Measurements from ENCODE around the gene HOATZ.

The HOATZ gene

DNA sequence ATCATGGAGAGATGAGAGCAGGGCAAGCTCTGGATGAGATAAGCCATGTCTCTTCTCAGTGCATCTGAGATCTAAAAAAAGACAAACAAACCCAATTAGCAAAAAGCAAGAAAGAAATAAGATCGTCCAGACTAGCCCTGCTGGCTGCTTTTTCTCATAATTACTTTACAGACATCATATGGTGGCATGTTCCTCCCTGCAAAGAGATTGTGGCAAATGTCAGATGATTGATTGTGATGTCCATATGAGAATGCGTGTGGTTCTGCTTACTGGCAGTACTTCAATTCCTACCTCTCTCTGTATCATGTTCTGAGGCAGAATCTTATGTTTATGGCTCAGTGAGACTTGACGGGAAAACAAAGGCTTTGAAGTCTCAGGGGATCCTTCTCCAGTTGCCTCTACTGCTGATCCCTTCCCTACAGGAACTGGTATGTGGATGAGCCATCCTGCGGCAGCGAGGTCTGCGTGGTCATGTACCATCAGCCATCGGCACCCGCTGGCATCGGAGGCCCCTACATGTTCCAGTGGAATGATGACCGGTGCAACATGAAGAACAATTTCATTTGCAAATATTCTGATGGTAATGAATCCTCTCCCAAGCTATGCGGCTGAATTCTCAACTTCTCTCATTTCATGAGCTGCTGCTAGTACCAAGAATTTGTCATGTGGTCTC is 34.8 kb downstream of the HOATZ start:
- Mint-ChIP-seq H3K36me3 (ENCODE audit: low read depth) (no peaks in the 10 kb centered on the region), H3K27me3 (ENCODE audit: low read depth) (peaks cover 27% of the 10 kb centered on the region), H3K27ac (no peak overlapping the region), H3K4me3 (no peak overlapping the region), H3K4me1 (ENCODE audit: low read depth) (no peaks in the 10 kb centered on the region), H3K9me3 (no peaks in the 10 kb centered on the region)

DNA sequence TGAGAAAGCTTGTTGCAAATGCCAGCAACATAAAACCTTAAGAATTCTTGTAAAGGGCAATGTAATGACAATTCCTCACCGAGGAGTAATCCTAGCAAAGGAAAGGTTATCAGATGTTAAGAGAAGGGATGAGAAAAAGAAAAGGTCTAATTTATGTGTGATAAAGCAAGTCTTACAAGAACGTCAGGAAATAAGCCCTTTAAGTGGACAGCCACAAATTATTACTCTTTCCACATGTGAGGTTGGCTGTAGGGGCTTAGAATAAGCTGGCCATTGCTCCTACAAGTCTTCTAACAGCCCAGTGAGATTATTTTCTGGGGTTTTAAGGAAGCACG is 35.3 kb downstream of the HOATZ start:
- no peak overlapping the region for H3K4me3 Mint-ChIP-seq

DNA sequence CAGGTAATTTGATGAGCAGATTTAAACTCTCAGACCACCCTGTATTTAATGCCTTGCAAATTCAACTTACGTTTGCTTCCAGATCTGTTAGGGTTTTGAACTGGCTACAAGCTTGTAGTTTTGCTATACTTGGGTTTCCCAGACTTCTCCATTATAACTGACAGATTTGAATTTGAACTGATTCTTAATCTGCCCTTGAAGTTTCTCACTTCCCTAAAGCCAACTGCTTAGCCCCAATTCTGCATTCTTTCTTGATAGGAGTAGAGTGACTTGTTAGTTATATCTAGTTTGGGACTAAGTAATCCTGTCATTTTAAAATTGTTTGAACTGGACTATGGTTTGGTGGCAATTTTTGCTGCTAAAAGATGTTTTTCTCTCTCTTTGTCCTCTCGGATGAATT is 35.7 kb downstream of the HOATZ start:
- Mint-ChIP-seq H3K4me1 (ENCODE audit: low read depth) (no peaks in the 10 kb centered on the region), H3K27ac (no peak overlapping the region), H3K9me3 (peaks cover 1% of the 10 kb centered on the region), H3K36me3 (ENCODE audit: low read depth) (peaks cover under 1% of the 10 kb centered on the region), H3K4me3 (no peak overlapping the region), H3K27me3 (ENCODE audit: low read depth) (peaks cover 21% of the 10 kb centered on the region)

More for the DNA sequence above, 35.3 kb downstream of the HOATZ start:
- no peaks in the 10 kb centered on the region for H3K4me1 Mint-ChIP-seq (ENCODE audit: low read depth)
- H3K36me3 Mint-ChIP-seq (ENCODE audit: low read depth): no peaks in the 10 kb centered on the region
- H3K9me3 Mint-ChIP-seq: no peaks in the 10 kb centered on the region
- H3K27ac Mint-ChIP-seq: no peak overlapping the region
- peaks cover 25% of the 10 kb centered on the region for H3K27me3 Mint-ChIP-seq (ENCODE audit: low read depth)

DNA sequence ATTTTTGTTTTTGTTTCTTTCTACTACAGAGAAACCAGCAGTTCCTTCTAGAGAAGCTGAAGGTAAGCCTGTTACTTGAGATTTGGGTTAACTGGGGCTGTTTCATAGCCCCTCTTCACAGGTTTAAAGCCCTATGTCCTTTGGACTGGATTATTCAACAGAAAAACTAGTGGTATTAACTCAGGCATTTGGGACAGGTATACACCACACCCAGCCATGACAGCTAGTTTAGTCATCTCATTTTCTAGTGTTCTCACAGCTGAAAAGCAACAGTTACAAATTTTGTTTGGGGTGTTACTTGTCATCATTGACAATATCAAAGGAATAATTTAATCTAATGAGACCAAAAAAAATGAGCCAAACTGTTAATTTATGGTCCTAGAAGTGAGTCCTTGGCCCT is 40.0 kb downstream of the HOATZ start:
- H3K4me1 Mint-ChIP-seq (ENCODE audit: low read depth): no peaks in the 10 kb centered on the region

DNA sequence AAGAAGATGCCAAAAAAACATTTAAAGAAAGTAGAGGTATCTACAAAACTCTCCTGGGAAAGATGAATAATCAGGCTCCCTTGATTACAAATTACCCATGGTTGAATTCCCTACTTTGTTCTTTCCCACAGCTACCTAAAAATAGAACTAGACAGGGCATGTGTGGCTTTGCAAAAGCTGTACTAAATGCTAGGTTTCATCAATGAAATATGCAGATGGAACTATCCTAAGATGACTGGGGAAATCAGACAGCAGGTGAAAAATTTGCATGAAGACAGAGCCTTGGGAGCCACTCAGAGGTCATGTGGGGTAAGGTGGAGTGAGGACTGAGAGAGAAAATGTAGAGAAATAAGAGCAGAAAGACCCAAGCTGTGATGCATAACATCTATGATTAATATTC is 40.7 kb downstream of the HOATZ start:
- H3K9me3 Mint-ChIP-seq: peaks cover 3% of the 10 kb centered on the region
- H3K36me3 Mint-ChIP-seq (ENCODE audit: low read depth): peaks cover 5% of the 10 kb centered on the region
- no peak overlapping the region for H3K4me3 Mint-ChIP-seq
- H3K4me1 Mint-ChIP-seq (ENCODE audit: low read depth): no peaks in the 10 kb centered on the region
- H3K27me3 Mint-ChIP-seq (ENCODE audit: low read depth): peaks cover 9% of the 10 kb centered on the region
- no peak overlapping the region for H3K27ac Mint-ChIP-seq

More for the DNA sequence above, 40.0 kb downstream of the HOATZ start:
- Mint-ChIP-seq H3K27me3 (ENCODE audit: low read depth) (peaks cover 12% of the 10 kb centered on the region), H3K36me3 (ENCODE audit: low read depth) (peaks cover 5% of the 10 kb centered on the region), H3K9me3 (peaks cover 3% of the 10 kb centered on the region), H3K27ac (no peak overlapping the region), H3K4me3 (no peak overlapping the region)

DNA sequence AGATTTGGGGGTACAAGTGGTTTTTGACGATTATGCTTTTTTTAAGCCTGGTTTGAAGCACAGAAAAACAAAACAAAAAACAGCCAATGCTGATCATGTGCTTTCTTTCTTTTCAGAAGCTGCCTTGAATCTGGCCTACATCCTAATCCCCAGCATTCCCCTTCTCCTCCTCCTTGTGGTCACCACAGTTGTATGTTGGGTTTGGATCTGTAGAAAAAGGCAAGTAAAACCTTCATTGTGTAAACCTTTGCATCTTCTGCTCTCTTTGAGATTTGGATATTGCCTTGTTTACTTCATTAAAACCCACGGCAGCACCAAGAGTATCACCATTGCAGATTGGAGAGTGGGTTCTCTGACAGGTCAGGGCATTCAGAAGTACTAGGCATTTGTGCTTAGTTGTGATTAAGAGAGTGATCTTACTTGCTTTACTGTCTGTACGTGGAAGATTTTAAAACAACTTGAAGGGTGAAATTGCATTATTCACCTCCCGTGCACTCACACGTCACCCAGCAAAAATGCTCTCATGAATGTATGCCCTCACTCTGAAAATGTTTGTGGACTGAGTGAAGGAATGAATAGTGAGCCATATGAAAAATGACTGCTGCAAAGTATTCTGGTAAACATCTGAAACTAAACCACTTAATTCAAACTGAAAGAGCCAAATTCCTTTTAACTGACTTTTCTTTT is 43.0 kb downstream of the HOATZ start:
- Mint-ChIP-seq H3K4me1 (ENCODE audit: low read depth) (no peaks in the 10 kb centered on the region), H3K9me3 (peaks cover 3% of the 10 kb centered on the region), H3K36me3 (ENCODE audit: low read depth) (peaks cover 5% of the 10 kb centered on the region), H3K27ac (no peak overlapping the region), H3K4me3 (no peak overlapping the region), H3K27me3 (ENCODE audit: low read depth) (peaks cover 8% of the 10 kb centered on the region)

DNA sequence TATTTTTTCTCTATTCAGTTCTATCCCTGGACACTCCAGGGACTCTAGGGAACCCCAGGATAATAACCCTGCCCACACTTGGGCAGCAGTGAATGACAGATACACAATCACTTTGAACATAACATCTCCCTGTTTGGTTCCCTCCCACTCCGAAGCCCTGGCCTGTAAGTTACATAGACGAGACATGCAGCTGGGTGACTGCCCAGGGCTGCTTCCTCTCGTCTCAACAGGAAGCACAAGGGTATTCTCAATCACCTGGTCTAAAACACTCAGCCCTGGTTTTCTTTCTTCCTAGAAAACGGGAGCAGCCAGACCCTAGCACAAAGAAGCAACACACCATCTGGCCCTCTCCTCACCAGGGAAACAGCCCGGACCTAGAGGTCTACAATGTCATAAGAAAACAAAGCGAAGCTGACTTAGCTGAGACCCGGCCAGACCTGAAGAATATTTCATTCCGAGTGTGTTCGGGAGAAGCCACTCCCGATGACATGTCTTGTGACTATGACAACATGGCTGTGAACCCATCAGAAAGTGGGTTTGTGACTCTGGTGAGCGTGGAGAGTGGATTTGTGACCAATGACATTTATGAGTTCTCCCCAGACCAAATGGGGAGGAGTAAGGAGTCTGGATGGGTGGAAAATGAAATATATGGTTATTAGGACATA is 45.4 kb downstream of the HOATZ start:
- no peak overlapping the region for H3K27ac Mint-ChIP-seq
- peaks cover 5% of the 10 kb centered on the region for H3K36me3 Mint-ChIP-seq (ENCODE audit: low read depth)
- no peaks in the 10 kb centered on the region for H3K4me1 Mint-ChIP-seq (ENCODE audit: low read depth)
- H3K4me3 Mint-ChIP-seq: no peak overlapping the region
- peaks cover 3% of the 10 kb centered on the region for H3K9me3 Mint-ChIP-seq
- H3K27me3 Mint-ChIP-seq (ENCODE audit: low read depth): peaks cover 4% of the 10 kb centered on the region

DNA sequence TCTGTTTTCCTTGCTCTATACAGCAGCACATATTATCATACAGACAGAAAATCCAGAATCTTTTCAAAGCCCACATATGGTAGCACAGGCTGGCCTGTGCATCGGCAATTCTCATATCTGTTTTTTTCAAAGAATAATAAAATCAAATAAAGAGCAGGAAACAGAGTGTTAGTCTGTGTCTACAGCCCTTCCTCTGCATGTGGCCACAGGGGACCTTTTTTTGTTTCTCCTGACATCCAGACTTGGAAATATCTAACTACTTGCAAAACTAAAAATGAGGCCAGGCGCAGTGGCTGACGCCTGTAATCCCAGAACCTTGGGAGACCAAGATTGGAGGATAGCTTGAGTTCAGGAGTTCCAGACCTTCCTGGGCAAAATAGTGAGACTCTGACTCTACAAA is 46.2 kb downstream of the HOATZ start:
- H3K27ac Mint-ChIP-seq: no peak overlapping the region
- H3K27me3 Mint-ChIP-seq (ENCODE audit: low read depth): peaks cover 4% of the 10 kb centered on the region
- H3K4me3 Mint-ChIP-seq: no peak overlapping the region
- H3K36me3 Mint-ChIP-seq (ENCODE audit: low read depth): peaks cover 2% of the 10 kb centered on the region
- no peaks in the 10 kb centered on the region for H3K9me3 Mint-ChIP-seq
- peaks cover 4% of the 10 kb centered on the region for H3K4me1 Mint-ChIP-seq (ENCODE audit: low read depth)

DNA sequence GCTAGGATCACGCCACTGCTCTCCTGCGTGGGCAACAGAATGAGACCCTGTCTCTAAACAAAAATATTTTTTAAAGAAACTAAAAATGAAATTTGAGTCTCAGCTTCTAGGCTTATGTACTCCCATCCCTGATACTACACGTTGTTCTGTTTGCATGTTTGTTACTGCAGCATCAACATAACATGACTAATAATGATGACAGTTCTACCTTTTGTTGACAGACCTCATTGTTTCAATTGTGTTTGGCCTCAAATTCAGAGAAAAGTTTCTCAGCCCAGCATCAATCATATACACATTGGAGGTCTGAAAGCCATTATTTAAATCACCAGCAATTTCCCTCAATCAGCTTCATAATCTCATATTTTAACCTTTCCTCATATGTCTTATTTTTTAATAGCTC is 46.7 kb downstream of the HOATZ start:
- Mint-ChIP-seq H3K27me3 (ENCODE audit: low read depth) (peaks cover 4% of the 10 kb centered on the region), H3K27ac (no peak overlapping the region), H3K4me1 (ENCODE audit: low read depth) (peaks cover 4% of the 10 kb centered on the region), H3K9me3 (no peaks in the 10 kb centered on the region), H3K36me3 (ENCODE audit: low read depth) (peaks cover 2% of the 10 kb centered on the region), H3K4me3 (no peak overlapping the region)

DNA sequence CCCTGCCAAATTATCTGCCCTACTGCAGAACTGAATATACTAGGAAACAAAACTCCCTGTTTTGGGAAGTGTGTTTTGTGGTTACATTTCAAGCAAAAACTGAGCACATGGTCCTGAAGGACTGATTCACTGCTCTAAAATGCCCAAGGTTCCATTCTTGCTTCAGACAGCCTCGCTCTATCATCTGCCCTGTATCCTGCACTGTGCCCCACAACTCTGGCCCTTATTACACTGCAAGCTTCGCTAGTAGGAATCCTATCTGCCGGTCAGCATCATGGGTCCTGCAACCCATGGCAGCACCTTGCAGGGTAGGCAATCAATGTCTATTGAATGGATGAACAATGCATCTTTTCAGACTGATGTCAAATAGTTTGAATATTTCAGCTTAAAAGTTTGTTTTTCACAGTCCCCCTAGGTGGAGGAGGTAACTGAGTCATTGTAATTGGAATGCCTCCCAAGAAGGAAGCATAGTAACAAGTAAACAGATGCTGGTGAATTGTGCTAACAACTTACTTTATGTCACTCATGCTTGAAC is 47.3 kb downstream of the HOATZ start:
- peaks cover 4% of the 10 kb centered on the region for H3K4me1 Mint-ChIP-seq (ENCODE audit: low read depth)
- no peak overlapping the region for H3K4me3 Mint-ChIP-seq
- H3K36me3 Mint-ChIP-seq (ENCODE audit: low read depth): peaks cover 2% of the 10 kb centered on the region
- peaks cover 4% of the 10 kb centered on the region for H3K27me3 Mint-ChIP-seq (ENCODE audit: low read depth)
- no peaks in the 10 kb centered on the region for H3K9me3 Mint-ChIP-seq
- no peak overlapping the region for H3K27ac Mint-ChIP-seq

DNA sequence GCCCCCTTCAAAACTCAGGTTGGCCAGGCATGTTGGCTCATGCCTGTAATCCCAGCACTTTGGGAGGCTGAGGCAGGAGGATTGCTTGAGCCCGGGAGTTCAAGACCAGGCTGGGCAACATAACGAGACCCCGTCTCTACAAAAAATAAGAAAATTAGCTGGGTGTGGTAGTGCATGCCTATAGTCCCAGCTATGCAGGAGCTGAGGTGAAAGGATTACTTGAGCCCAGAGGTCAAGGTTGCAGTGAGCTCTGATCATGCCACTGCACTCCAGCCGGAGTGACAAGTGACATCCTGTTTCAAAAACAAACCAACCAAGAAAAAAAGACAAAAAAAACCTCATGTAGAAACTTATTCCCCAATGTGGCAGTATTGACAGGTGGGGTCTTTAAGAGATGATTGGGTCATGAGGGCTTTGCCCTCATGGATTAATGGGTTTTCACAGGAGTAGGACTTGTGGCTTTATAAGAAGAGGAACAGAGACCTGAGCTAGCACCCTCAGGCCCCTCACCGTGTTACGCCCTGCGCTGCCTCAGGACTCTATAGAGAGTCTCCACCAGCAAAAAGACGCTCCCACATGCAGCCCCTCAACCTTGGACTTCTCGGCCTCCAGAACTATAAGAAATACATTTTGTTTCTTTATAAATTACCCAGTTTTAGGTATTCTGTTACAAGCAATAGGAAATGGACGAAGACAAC is 48.3 kb downstream of the HOATZ start:
- no peaks in the 10 kb centered on the region for H3K9me3 Mint-ChIP-seq
- H3K27ac Mint-ChIP-seq: no peak overlapping the region
- no peaks in the 10 kb centered on the region for H3K36me3 Mint-ChIP-seq (ENCODE audit: low read depth)
- peaks cover 4% of the 10 kb centered on the region for H3K4me1 Mint-ChIP-seq (ENCODE audit: low read depth)
- H3K27me3 Mint-ChIP-seq (ENCODE audit: low read depth): peaks cover 4% of the 10 kb centered on the region
- H3K4me3 Mint-ChIP-seq: no peak overlapping the region

DNA sequence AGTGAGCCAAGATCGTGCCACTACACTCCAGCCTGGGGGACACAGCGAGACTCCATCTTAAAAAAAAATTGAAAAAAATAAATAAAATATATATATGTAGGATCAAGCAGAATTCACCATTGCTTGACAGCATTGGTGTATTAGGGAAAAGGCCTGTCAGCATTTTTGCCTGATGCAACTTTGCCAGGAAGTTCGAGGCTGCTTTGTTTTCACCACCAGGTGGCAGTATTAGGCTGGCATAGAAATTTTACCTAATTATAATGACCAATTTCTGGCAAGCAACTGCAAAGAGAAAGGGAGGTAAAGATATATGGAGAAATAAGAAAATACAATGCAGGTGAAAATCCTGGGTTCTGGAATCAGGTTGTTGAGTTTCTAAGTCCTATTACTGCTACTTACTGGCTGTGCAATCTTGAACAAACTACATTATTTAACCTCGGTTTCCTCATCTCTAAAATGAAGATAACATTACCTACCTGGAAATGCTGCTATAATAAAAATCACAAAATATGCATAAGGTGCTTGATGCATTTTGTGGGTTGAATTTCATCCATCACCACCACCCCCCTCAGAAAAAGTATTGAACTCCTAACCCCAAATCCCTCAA is 50.6 kb downstream of the HOATZ start:
- H3K27ac Mint-ChIP-seq: no peak overlapping the region
- H3K27me3 Mint-ChIP-seq (ENCODE audit: low read depth): peaks cover 10% of the 10 kb centered on the region
- H3K36me3 Mint-ChIP-seq (ENCODE audit: low read depth): no peaks in the 10 kb centered on the region
- H3K4me3 Mint-ChIP-seq: no peak overlapping the region
- H3K4me1 Mint-ChIP-seq (ENCODE audit: low read depth): peaks cover 4% of the 10 kb centered on the region
- H3K9me3 Mint-ChIP-seq: no peaks in the 10 kb centered on the region

DNA sequence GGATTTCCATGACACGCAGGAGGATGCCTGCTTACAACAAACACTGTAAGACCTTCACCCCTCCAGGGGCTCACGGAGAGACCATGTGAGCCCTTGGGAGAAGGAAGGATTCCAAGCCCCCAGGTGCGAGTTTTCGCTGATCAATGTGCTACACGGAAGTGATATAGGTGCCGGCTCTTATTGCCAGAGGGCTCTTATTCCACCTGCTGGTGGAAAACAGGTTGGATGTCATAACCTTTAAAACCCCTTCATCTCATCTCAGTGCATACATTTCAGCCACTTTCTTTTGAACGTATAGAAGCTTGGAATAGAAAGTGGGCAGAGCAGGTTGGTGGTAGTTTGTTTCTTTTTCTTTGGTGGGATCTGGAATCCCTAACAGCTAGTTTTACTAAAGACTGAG is 51.7 kb downstream of the HOATZ start:
- Mint-ChIP-seq H3K27ac (no peak overlapping the region), H3K4me1 (ENCODE audit: low read depth) (peaks cover 4% of the 10 kb centered on the region), H3K4me3 (no peak overlapping the region), H3K27me3 (ENCODE audit: low read depth) (peaks cover 13% of the 10 kb centered on the region), H3K9me3 (no peaks in the 10 kb centered on the region), H3K36me3 (ENCODE audit: low read depth) (no peaks in the 10 kb centered on the region)

DNA sequence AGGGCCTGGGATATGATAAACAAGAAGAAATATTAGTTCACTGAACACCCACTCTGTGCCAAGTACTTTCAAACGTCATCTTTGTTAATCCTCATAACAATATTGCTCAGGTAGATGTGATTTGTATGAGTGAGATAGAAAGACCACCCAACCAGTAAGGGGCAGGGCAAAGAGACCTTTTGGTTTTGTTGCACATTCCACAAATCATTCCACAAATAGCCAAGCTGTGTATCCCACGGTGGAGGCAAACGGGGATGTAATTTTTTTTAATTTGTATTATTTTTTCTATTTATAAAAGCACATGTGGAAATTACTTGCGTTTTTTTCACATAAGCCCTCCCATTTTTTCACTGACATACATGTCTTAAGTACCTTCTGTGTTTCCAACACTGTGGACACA is 54.9 kb downstream of the HOATZ start:
- H3K27me3 Mint-ChIP-seq (ENCODE audit: low read depth): peaks cover 9% of the 10 kb centered on the region
- peaks cover 4% of the 10 kb centered on the region for H3K4me1 Mint-ChIP-seq (ENCODE audit: low read depth)
- no peak overlapping the region for H3K27ac Mint-ChIP-seq
- H3K9me3 Mint-ChIP-seq: no peaks in the 10 kb centered on the region
- no peaks in the 10 kb centered on the region for H3K36me3 Mint-ChIP-seq (ENCODE audit: low read depth)
- no peak overlapping the region for H3K4me3 Mint-ChIP-seq
